Ovary (tissue), 10 donors: ENCODE results near the gene STEAP4. TPM values are rescaled to one million over a fixed set of nuclear protein-coding genes. Genes with fewer than 3 reads are reported as not detected.

Experiments
- DNase-seq, 5 donors: peaks; one replicate each; pipeline ENCODE4 v3.0.0-alpha.2; 2019 to 2020
- H3K27ac ChIP-seq, 2 donors: fragments of 200-600 bp; one replicate each; pipeline versions ENCODE4 v1.5.1 to v1.8.0; 2019 to 2022
- H3K27me3 ChIP-seq: fragments of 200-600 bp; one replicate; pipeline ENCODE4 v1.8.0; 2022
- H3K36me3 ChIP-seq: fragments of 200-600 bp; sonication (generic); one replicate; pipeline ENCODE4 v1.5.1; 2019
- H3K4me1 ChIP-seq: one replicate; pipeline ENCODE4 v1.8.1; 2013; ENCODE audit warnings: mild to moderate bottlenecking, moderate library complexity; ENCODE audit not compliant: insufficient read depth
- H3K4me3 ChIP-seq: fragments of 200-600 bp; sonication (generic); one replicate; pipeline ENCODE4 v1.5.1; 2017
- H3K9me3 ChIP-seq, 2 donors: fragments of 200-600 bp in 1 of 2; sonication (generic) in 1 of 2; one replicate each; pipeline versions ENCODE4 v1.5.1 to v1.8.1; 2013 to 2019; ENCODE audit warnings: mild to moderate bottlenecking in 1 of 2, moderate library complexity in 1 of 2
- EP300 ChIP-seq: sonication (generic); formaldehyde crosslinking; IDR thresholded peaks from one replicate; pipeline ENCODE4 v1.6.1; 2017; ENCODE audit warnings: antibody characterized with exemption
- POLR2A ChIP-seq: fragments of 450-650 bp; IDR thresholded peaks from one replicate; pipeline ENCODE4 v1.6.1; 2017; ENCODE audit warnings: antibody characterized with exemption, mild to moderate bottlenecking, moderate library complexity
- WGBS, 3 donors: extraction: QIAGEN DNeasy Blood & Tissue Kit in 1 of 3; methylation state at CpG; one replicate each; pipeline versions ENCODE4 v1.1.5 to v1.1.7; 2013 to 2017; 5-methylcytosine and 5-hydroxymethylcytosine counted together
- intact Hi-C, 4 donors: fragments of 100-400 bp; cut with DNase I; formaldehyde crosslinking; loops; one replicate each; pipeline versions ENCODE4 v1.11.0 to v1.15.1; 2022 to 2023
- long read RNA-seq, 3 donors: library from polyadenylated mRNA in 2 of 3; unstranded in 2 of 3; transcript quantifications; one replicate each; pipeline ENCODE4 v2.0.0 and lab custom pipeline, GENCODE V29; 2021 to 2026
- polyA plus RNA-seq, 2 donors: library from polyadenylated mRNA; stranded (reverse); fragments of 200-250 nt in 1 of 2; fragments of 350-450 nt in 1 of 2; fragmentation: Illumina TruSeq in 1 of 2; extraction: RNeasy Lipid Tissue Mini Kit (QIAGEN cat#74804) in 1 of 2; gene quantifications; one replicate each; pipeline ENCODE4 v1.2.3, GENCODE V29; 2013 to 2014
- total RNA-seq, 7 donors: library from RNA; depleted of rRNA in 2 of 7; stranded (reverse); fragments of >200 nt in 2 of 7; fragmentation: NEBNext Ultra II Directional in 3 of 7; extraction: Animal tissue kit (Norgen Biotek cat#: 25700) in 3 of 7; gene quantifications; one replicate each; pipeline versions ENCODE4 v1.1.0 to v1.2.4, GENCODE V29; 2016 to 2023
- TF ChIP-seq, protein P1 (sequence below), 3 donors: fragments of 450-650 bp in 2 of 3; fragments of 200-600 bp in 1 of 3; IDR thresholded peaks; one replicate each; pipeline versions ENCODE4 v1.5.1 to v1.8.0; 2016 to 2022; ENCODE audit warnings: antibody characterized with exemption in 3 of 3, mild to moderate bottlenecking in 1 of 3
- donor health status: DM: no; HTN: no; CAD: no; lungs with moderate emphysema.
- donor health status: DM: no; HTN: no; CAD: no.
- donor health status: Bipolar disorder and iron deficiency.
- donor health status: DM: yes; HTN: yes; CAD: no.
- donor health status: DM: no; HTN: no; CAD: no.
- donor health status: DM: yes; HTN: yes; CAD: no.

STEAP4 gene
- total RNA-seq (10 to 100 TPM in 2 of 7 donors, 1 to 10 TPM in 5; 1.4 to 76.0 (median 8.1) TPM), polyA plus RNA-seq (10 to 100 TPM in 1 of 2 donors, 1 to 10 TPM in 1; 3.1 to 36.9 TPM)
- long read RNA-seq, donor 1, full-length matches to known transcripts: 2 of 3 reads
- long read RNA-seq, donor 1, partial matches to known transcripts: 0 of 3 reads
- long read RNA-seq, donor 1, other reads (novel, unspliced or antisense): 1 of 3 reads
- long read RNA-seq, donor 2: 0 reads
- long read RNA-seq, donor 3, full-length matches to known transcripts: 84 of 114 reads
- long read RNA-seq, donor 3, partial matches to known transcripts: 7 of 114 reads
- long read RNA-seq, donor 3, other reads (novel, unspliced or antisense): 23 of 114 reads

GRCh38 chr7:88306590-88307048 is at the start of gene STEAP4:
STEAP4 (minus strand) TSS chr7:88306894; CDS start chr7:88284269, 22,625 bp downstream.
- peak within 1 kb of the TSS; percentile 24 for H3K4me3 ChIP-seq
- intact Hi-C loops: no loop called here

GRCh38 chr7:88355011-88355410 is 48.3 kb upstream of the STEAP4 start:
- no peak overlapping the region for H3K27ac ChIP-seq
- H3K27me3 ChIP-seq: no peaks in the 10 kb centered on the region
- intact Hi-C loops: no loop called here
- TF ChIP-seq, protein P1, sequence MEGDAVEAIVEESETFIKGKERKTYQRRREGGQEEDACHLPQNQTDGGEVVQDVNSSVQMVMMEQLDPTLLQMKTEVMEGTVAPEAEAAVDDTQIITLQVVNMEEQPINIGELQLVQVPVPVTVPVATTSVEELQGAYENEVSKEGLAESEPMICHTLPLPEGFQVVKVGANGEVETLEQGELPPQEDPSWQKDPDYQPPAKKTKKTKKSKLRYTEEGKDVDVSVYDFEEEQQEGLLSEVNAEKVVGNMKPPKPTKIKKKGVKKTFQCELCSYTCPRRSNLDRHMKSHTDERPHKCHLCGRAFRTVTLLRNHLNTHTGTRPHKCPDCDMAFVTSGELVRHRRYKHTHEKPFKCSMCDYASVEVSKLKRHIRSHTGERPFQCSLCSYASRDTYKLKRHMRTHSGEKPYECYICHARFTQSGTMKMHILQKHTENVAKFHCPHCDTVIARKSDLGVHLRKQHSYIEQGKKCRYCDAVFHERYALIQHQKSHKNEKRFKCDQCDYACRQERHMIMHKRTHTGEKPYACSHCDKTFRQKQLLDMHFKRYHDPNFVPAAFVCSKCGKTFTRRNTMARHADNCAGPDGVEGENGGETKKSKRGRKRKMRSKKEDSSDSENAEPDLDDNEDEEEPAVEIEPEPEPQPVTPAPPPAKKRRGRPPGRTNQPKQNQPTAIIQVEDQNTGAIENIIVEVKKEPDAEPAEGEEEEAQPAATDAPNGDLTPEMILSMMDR (IDR thresholded peaks at IDR 0.05): no peak
- TF ChIP-seq EP300: no peak
- no peaks in the 10 kb centered on the region for H3K4me1 ChIP-seq
- H3K36me3 ChIP-seq: no peaks in the 10 kb centered on the region
- no peaks in the 10 kb centered on the region for H3K9me3 ChIP-seq
- 84 to 90% (median 87%) methylated on average over 3 of the region's 3 CpGs for WGBS, 3 donors
- no peak for DNase-seq
- H3K4me3 ChIP-seq: no peak overlapping the region

More at GRCh38 chr7:88306590-88307048, at the start of gene STEAP4:
- H3K27me3 ChIP-seq: no peaks in the 10 kb centered on the region
- DNase-seq: peak; percentile 17 to 59 (median 23)
- no peak within 1 kb of the TSS for H3K27ac ChIP-seq
- no peaks in the 10 kb centered on the region for H3K9me3 ChIP-seq
- H3K4me1 ChIP-seq: no peaks in the 10 kb centered on the region
- H3K36me3 ChIP-seq: no peaks in the 10 kb centered on the region
- 2 to 3% (median 2%) methylated on average over 30 of the region's 30 CpGs for WGBS, 3 donors
- no peak for TF ChIP-seq EP300
- TF ChIP-seq, protein P1 (IDR thresholded peaks at IDR 0.05): no peak
- TF ChIP-seq POLR2A: no peak

GRCh38 chr7:88350118-88350517 is 43.4 kb upstream of the STEAP4 start:
- no peaks in the 10 kb centered on the region for H3K4me1 ChIP-seq
- no peak for DNase-seq
- H3K27ac ChIP-seq: no peak overlapping the region
- 81 to 89% (median 87%) methylated on average over 2 of the region's 2 CpGs for WGBS, 3 donors
- H3K27me3 ChIP-seq: no peaks in the 10 kb centered on the region
- TF ChIP-seq, protein P1 (IDR thresholded peaks at IDR 0.05): no peak
- no peak for TF ChIP-seq EP300
- no peak for TF ChIP-seq POLR2A
- H3K36me3 ChIP-seq: no peaks in the 10 kb centered on the region
- H3K4me3 ChIP-seq: no peak overlapping the region
- intact Hi-C loops: loop anchor here in 1 of 4 donors (2.0 kb wide), 1 partner anchor 73 kb away; no protein-coding TSS in a partner anchor
- H3K9me3 ChIP-seq: no peaks in the 10 kb centered on the region

DNA sequence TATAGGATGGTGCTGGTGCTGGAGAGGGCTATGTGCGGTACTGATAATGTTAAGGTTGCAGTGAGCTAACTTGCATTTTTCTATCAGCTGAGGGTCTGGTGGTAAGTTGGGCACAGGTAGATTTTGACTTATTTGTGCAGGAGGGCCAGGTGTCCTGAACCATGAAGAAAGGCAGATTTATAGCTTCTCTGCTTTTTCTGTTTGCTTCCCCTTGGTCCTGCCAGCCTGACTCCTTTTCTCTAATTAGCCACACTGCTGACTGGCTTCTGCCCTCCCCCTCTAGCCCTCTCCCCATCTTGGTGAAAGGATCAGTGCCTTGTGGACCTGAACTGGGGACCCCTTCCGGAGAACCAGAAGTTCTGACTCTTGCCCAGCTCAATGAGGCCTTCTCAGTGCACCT is 40.8 kb upstream of the STEAP4 start:
- Histone ChIP-seq H3K4me1 (no peaks in the 10 kb centered on the region), H3K27ac (no peak overlapping the region), H3K4me3 (no peak overlapping the region), H3K36me3 (no peaks in the 10 kb centered on the region), H3K9me3 (no peaks in the 10 kb centered on the region), H3K27me3 (no peaks in the 10 kb centered on the region)
- intact Hi-C loops: no loop called here
- no peak for DNase-seq
- TF ChIP-seq POLR2A (no peak), EP300 (no peak)
- TF ChIP-seq, protein P1 (IDR thresholded peaks at IDR 0.05): no peak
- 88 to 93% (median 90%) methylated on average over 2 of the region's 2 CpGs for WGBS, 3 donors
